Right atrium auricular region (tissue), 2 donors: Measurements from ENCODE around the gene PRCP. TPM values are rescaled to one million over a fixed set of nuclear protein-coding genes. Genes with fewer than 3 reads are reported as not detected.
"Not testable (repeated sequence)": the region's sequence is repeated elsewhere in the genome, so short reads cannot be mapped to it uniquely, and the experiment has no call there.

Experiments
- DNase-seq: peaks from one replicate; pipeline ENCODE4 v3.0.0-alpha.2; 2019; ENCODE audit warnings: low spot score
- H3K27ac ChIP-seq, 2 donors: fragments of 200-600 bp; sonication (generic); 1 replicate in 1 of 2; 2 replicates in 1 of 2; pipeline ENCODE4 v1.5.1; 2016 to 2019
- H3K27me3 ChIP-seq, 2 donors: fragments of 200-600 bp; sonication (generic); one replicate each; pipeline versions ENCODE4 v1.5.1 to v1.6.0; 2017 to 2019
- H3K36me3 ChIP-seq: fragments of 200-600 bp; sonication (generic); one replicate; pipeline ENCODE4 v1.5.1; 2016
- H3K4me1 ChIP-seq, 2 donors: fragments of 200-600 bp; sonication (generic); one replicate each; pipeline versions ENCODE4 v1.5.1 to v1.6.0; 2017 to 2019
- H3K4me3 ChIP-seq, 2 donors: fragments of 200-600 bp; sonication (generic); 1 replicate in 1 of 2; 2 replicates in 1 of 2; pipeline ENCODE4 v1.5.1; 2017 to 2019; ENCODE audit warnings: mild to moderate bottlenecking in 1 of 2, moderate library complexity in 1 of 2
- H3K9me3 ChIP-seq, 2 donors: fragments of 200-600 bp; sonication (generic); one replicate each; pipeline ENCODE4 v1.5.1; 2019
- CTCF ChIP-seq, 2 donors: fragments of 200-600 bp; sonication (generic); IDR thresholded peaks; one replicate each; pipeline ENCODE4 v1.5.1; 2019; ENCODE audit warnings: antibody characterized with exemption in 2 of 2
- total RNA-seq, 2 donors: library from RNA; depleted of rRNA; stranded (reverse); fragments of >200 nt; gene quantifications; one replicate each; pipeline ENCODE4 v1.1.0, GENCODE V29; 2016

Gene PRCP
- total RNA-seq, 2 donors from 2014 or later: 52.5 to 60.1 TPM

- Histone ChIP-seq H3K36me3 (no peaks in the 10 kb centered on the region), H3K4me3 (no peak overlapping the region), H3K4me1 (peaks cover 0 to 7% of the 10 kb centered on the region in 2 donors), H3K9me3 (no peaks in the 10 kb centered on the region), H3K27ac (peak overlapping the region in 1 of 2 donors; percentile 17), H3K27me3 (no peaks in the 10 kb centered on the region)
- DNase-seq: no peak
- TF ChIP-seq CTCF (IDR thresholded peaks at IDR 0.05): no peak
These were observed 42.1 kb downstream of the PRCP start for GRCh38 chr11:82858133-82858532.

GRCh38 chr11:82857145-82857544, 43.1 kb downstream of the PRCP start:
- no peak overlapping the region for H3K27ac ChIP-seq
- no peaks in the 10 kb centered on the region for H3K9me3 ChIP-seq
- H3K27me3 ChIP-seq: no peaks in the 10 kb centered on the region
- H3K4me1 ChIP-seq: peaks cover 0 to 7% of the 10 kb centered on the region in 2 donors
- H3K36me3 ChIP-seq: no peaks in the 10 kb centered on the region
- no peak overlapping the region for H3K4me3 ChIP-seq
- DNase-seq: no peak
- no peak for TF ChIP-seq CTCF (IDR thresholded peaks at IDR 0.05)

GRCh38 chr11:82855616-82856015, 44.6 kb downstream of the PRCP start:
- Histone ChIP-seq H3K27me3 (no peaks in the 10 kb centered on the region), H3K4me3 (no peak overlapping the region), H3K36me3 (no peaks in the 10 kb centered on the region), H3K4me1 (peaks cover 0 to 7% of the 10 kb centered on the region in 2 donors), H3K27ac (no peak overlapping the region), H3K9me3 (no peaks in the 10 kb centered on the region)
- TF ChIP-seq CTCF (IDR thresholded peaks at IDR 0.05): no peak
- no peak for DNase-seq

GRCh38 chr11:82854916-82855315, 45.3 kb downstream of the PRCP start:
- not testable (repeated sequence) for H3K36me3 ChIP-seq, H3K27ac ChIP-seq, H3K9me3 ChIP-seq, H3K4me3 ChIP-seq, DNase-seq, H3K4me1 ChIP-seq, H3K27me3 ChIP-seq

- DNase-seq: no peak
- no peak overlapping the region for H3K4me3 ChIP-seq
- H3K9me3 ChIP-seq: no peaks in the 10 kb centered on the region
These were observed 46.0 kb downstream of the PRCP start for GRCh38 chr11:82854242-82854641.

GRCh38 chr11:82848829-82849228, 51.4 kb downstream of the PRCP start:
- Histone ChIP-seq H3K9me3 (no peaks in the 10 kb centered on the region), H3K4me1 (peaks cover 0 to 7% of the 10 kb centered on the region in 2 donors), H3K36me3 (peaks cover 19% of the 10 kb centered on the region), H3K27ac (no peak overlapping the region), H3K4me3 (no peak overlapping the region), H3K27me3 (no peaks in the 10 kb centered on the region)
- DNase-seq: no peak
- no peak for TF ChIP-seq CTCF (IDR thresholded peaks at IDR 0.05)

More at GRCh38 chr11:82854242-82854641, 46.0 kb downstream of the PRCP start:
- TF ChIP-seq CTCF (IDR thresholded peaks at IDR 0.05): no peak
- H3K36me3 ChIP-seq: peaks cover 13% of the 10 kb centered on the region
- no peak overlapping the region for H3K27ac ChIP-seq
- H3K4me1 ChIP-seq: peaks cover 0 to 7% of the 10 kb centered on the region in 2 donors
- no peaks in the 10 kb centered on the region for H3K27me3 ChIP-seq
